ENCODE data around the gene TF. TPM values are rescaled to one million over a fixed set of nuclear protein-coding genes. Genes with fewer than 3 reads are reported as not detected.

TF gene
- total and polyA plus RNA-seq, 2 of the 8 experiments (the other 6 are each of a cell fraction or from before 2014, with no cell fraction given) = 0.02 to 0.26 TPM

- Histone ChIP-seq H2AK5ac (ENCODE audit: low read depth, low read length) (no peak overlapping the region), H3K4me2 (ENCODE audit: insufficient read depth in 1 of 2, low read depth in 2 of 2, low read length in 2 of 2) (no peak overlapping the region), H3K79me2 (ENCODE audit: control insufficient read depth in 1 of 2, insufficient read depth in 2 of 2, low read length in 2 of 2) (no peaks in the 10 kb centered on the region), H3K9me3 (ENCODE audit: insufficient read depth in 2 of 2, low read depth in 1 of 2, low read length in 1 of 2) (no peaks in the 10 kb centered on the region), H2BK120ac (replicated peaks; ENCODE audit: low read depth, low read length) (no peak overlapping the region), H3K4me1 (replicated peaks in 1 of 4; ENCODE audit: control insufficient read depth in 3 of 4, insufficient read depth in 4 of 4, low read length in 3 of 4) (no peaks in the 10 kb centered on the region), H2BK12ac (ENCODE audit: low read depth, low read length) (no peak overlapping the region), H4K8ac (ENCODE audit: extremely low read depth, insufficient read depth, low read length) (no peak overlapping the region), H4K91ac (replicated peaks; ENCODE audit: insufficient read length, low read length) (no peak overlapping the region), H3K27me3 (replicated peaks in 1 of 4; ENCODE audit: control insufficient read depth in 3 of 4, extremely low read depth in 1 of 4, insufficient read depth in 3 of 4, low read length in 3 of 4) (peaks cover 0 to 3% (median 0%) of the 10 kb centered on the region in 4 experiments; a peak in 2 of 7 replicates), H2BK5ac (ENCODE audit: low read depth, low read length) (no peak overlapping the region), H3K23ac (ENCODE audit: insufficient read length) (no peak overlapping the region), H3K27ac (ENCODE audit: low read depth, low read length) (no peak overlapping the region), H2AFZ (ENCODE audit: low read length) (no peak overlapping the region), H2BK20ac (ENCODE audit: low read length) (no peak overlapping the region), H4K20me1 (replicated peaks in 1 of 2; ENCODE audit: control insufficient read depth in 1 of 2, insufficient read depth in 2 of 2, low read length in 2 of 2) (no peaks in the 10 kb centered on the region), H3K23me2 (ENCODE audit: low read depth, low read length) (no peaks in the 10 kb centered on the region), H3K18ac (ENCODE audit: extremely low read depth, low read length) (no peak overlapping the region), H3K9ac (replicated peaks in 1 of 4; ENCODE audit: extremely low read depth in 1 of 4, low read depth in 3 of 4, low read length in 3 of 4) (no peak overlapping the region), H4K5ac (ENCODE audit: insufficient read length, low read depth, low read length) (no peak overlapping the region), H3K4me3 (ENCODE audit: extremely low read depth in 1 of 4, insufficient read depth in 2 of 4, low read depth in 3 of 4, low read length in 4 of 4) (no peak overlapping the region), H2BK15ac (ENCODE audit: low read length) (no peak overlapping the region), H3K4ac (replicated peaks; ENCODE audit: insufficient read length, low read depth, low read length) (no peak overlapping the region), H3K79me1 (ENCODE audit: low read depth, low read length) (no peaks in the 10 kb centered on the region), H3K14ac (ENCODE audit: insufficient read length) (no peak overlapping the region), H3K36me3 (ENCODE audit: control insufficient read depth in 2 of 4, insufficient read depth in 4 of 4, low read length in 3 of 4) (no peaks in the 10 kb centered on the region), H3K56ac (replicated peaks; ENCODE audit: insufficient read length, low read depth, low read length) (no peak overlapping the region)
- ChIA-PET POLR2A (ENCODE audit: partially characterized antibody) (no interaction called here), CTCF (ENCODE audit: partially characterized antibody) (interaction anchor here (1.2 to 1.5 kb wide), 2 partner anchors 11 to 38 kb away, joined by 3 to 4 read pairs; no protein-coding TSS in a partner anchor)
- no peak for DNase-seq (ENCODE audit: low read depth in 1 of 2, low spot score in 2 of 2)
- 88% methylated on average over 5 of the region's 5 CpGs; no CpG with 5 or more reads in 1 of the 2 experiments for WGBS, 2 experiments (ENCODE audit: extremely low coverage in 1 of 2, insufficient coverage in 1 of 2, insufficient read length in 1 of 2, insufficient replicate concordance in 2 of 2, low coverage in 1 of 2, low lambda C conversion rate in 2 of 2, missing lambda C conversion rate in 1 of 2)
- FAIRE-seq = no peak
- TF ChIP-seq YY1 (IDR thresholded peaks at IDR 0.05; ENCODE audit: low read depth, low read length) (no peak), CTBP2 (IDR thresholded peaks at IDR 0.05; ENCODE audit: borderline replicate concordance, insufficient read depth, insufficient read length, low read length) (no peak), RAD21 (IDR thresholded peaks at IDR 0.05 in 1 of 2, conservative IDR thresholded peaks at IDR 0.05 in 1 of 2; ENCODE audit: low read depth in 2 of 2, low read length in 2 of 2) (no peak), NANOG (IDR thresholded peaks at IDR 0.05; ENCODE audit: insufficient read depth, low read depth, low read length, poor library complexity, severe bottlenecking) (no peak), CBX5 (IDR thresholded peaks at IDR 0.05; ENCODE audit: low read depth, low read length) (no peak), ASH2L (IDR thresholded peaks at IDR 0.05; ENCODE audit: low read length) (no peak), BCL11A (IDR thresholded peaks at IDR 0.05; ENCODE audit: low read depth in 2 of 2, low read length in 2 of 2) (no peak), BRCA1 (IDR thresholded peaks at IDR 0.05; ENCODE audit: low read depth, low read length) (no peak), SP2 (IDR thresholded peaks at IDR 0.05; ENCODE audit: low read length) (no peak), SIN3A (conservative IDR thresholded peaks at IDR 0.05 in 1 of 2, IDR thresholded peaks at IDR 0.05 in 1 of 2; ENCODE audit: low read depth in 1 of 2, low read length in 2 of 2) (no peak), ATF2 (IDR thresholded peaks at IDR 0.05; ENCODE audit: low read length) (no peak), KDM5A (IDR thresholded peaks at IDR 0.05; ENCODE audit: low read length) (no peak)
These were observed 34.2 kb upstream of the TF start for GRCh38 chr3:133712017-133712416.
